ENCODE measurements around the gene GSAP.
"Not testable (repeated sequence)": the region's sequence is repeated elsewhere in the genome, so short reads cannot be mapped to it uniquely, and the experiment has no call there.

DNA sequence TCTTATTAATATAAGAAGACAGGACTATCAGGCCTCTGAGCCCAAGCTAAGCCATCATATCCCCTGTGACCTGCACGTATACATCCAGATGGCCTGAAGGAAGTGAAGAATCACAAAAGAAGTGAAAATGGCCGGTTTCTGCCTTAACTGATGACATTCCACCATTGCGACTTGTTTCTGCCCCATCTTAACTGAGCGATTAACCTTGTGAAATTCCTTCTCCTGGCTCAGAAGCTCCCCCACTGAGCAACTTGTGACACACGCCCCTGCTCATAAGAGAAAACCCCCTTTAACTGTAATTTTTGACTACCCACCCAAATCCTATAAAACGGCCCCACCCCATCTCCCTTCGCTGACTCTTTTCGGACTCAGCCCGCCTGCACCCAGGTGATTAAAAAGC lies 70.7 kb downstream of the GSAP start:
- TF ChIP-seq, protein P1, sequence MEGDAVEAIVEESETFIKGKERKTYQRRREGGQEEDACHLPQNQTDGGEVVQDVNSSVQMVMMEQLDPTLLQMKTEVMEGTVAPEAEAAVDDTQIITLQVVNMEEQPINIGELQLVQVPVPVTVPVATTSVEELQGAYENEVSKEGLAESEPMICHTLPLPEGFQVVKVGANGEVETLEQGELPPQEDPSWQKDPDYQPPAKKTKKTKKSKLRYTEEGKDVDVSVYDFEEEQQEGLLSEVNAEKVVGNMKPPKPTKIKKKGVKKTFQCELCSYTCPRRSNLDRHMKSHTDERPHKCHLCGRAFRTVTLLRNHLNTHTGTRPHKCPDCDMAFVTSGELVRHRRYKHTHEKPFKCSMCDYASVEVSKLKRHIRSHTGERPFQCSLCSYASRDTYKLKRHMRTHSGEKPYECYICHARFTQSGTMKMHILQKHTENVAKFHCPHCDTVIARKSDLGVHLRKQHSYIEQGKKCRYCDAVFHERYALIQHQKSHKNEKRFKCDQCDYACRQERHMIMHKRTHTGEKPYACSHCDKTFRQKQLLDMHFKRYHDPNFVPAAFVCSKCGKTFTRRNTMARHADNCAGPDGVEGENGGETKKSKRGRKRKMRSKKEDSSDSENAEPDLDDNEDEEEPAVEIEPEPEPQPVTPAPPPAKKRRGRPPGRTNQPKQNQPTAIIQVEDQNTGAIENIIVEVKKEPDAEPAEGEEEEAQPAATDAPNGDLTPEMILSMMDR (conservative IDR thresholded peaks at IDR 0.05 in 1 of 2, IDR thresholded peaks at IDR 0.05 in 1 of 2; ENCODE audit: low read depth in 1 of 2, low read length in 2 of 2) = not testable (repeated sequence)
- TF ChIP-seq EZH2 (IDR thresholded peaks at IDR 0.05; ENCODE audit: low read length, missing control alignments) = not testable (repeated sequence)

Measured in fibroblast of lung (primary cell).